Purkinje cell (primary cell): ENCODE results near the gene WNK3. TPM values are rescaled to one million over a fixed set of nuclear protein-coding genes. Genes with fewer than 3 reads are reported as not detected.

Experiments
- polyA plus RNA-seq: library from polyadenylated mRNA; unstranded; fragments of >200 nt; fragmentation: Nextera tagmentation; gene quantifications from 2 replicates; pipeline ENCODE4 v1.2.1, GENCODE V29; 2014

WNK3 gene
- polyA plus RNA-seq: 8.3 and 11.7 TPM in 2 replicates

GRCh38 chrX:54357414-54358377, at the start of gene WNK3:
Gene WNK3 (minus strand): TSS chrX:54358046.

DNA sequence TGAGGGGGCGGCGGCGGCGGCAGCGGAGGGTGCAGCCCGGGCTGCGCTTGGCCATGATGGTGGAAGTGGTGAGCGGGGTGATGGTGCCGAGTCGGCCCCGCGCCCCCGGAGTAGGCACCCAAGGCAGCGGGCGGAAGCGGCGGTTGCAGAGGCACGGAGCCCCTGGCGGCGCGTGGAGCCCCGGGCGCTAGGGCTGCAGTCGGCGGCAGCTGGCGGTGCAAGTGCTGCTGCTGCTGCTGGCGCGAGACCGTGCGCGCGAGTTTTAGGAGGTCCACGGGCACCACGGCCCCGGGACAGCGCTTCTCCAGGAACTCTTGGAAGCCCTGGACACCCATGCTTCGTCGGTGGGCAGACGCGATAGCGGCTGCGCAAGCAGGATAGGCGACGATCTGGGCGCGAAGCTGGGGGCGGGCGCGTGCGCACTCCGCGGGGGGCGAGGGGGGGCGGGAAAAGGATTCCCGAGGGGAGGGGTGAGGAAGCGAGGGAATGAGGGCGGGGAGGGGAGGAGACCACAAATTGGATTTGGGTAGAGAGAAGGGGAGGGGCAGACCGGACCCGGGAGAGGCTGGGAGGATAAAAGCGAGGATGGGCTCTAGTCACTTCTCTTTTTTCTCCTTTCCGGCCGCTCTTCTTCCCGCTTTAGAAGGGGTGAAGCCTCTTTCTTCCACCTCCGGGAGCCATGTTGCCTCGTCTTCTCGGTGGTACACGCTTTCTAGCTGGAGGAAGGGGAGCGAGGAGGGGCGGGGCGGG, 174.8 kb downstream of the WNK3 start, which contains the start of gene FAM120C:
Gene FAM120C (minus strand): TSS at position 391 of the 750 bp plus-strand sequence. CDS start 56 bp downstream, at position 335.

Other genes with a start within 250 kb of the WNK3 start
- 6.6 and 10.7 TPM in 2 replicates for gene FAM120C, start 174.8 kb downstream of the WNK3 start, polyA plus RNA-seq
- gene TSR2, start 82.4 kb upstream of the WNK3 start, polyA plus RNA-seq: 20.1 and 32.3 TPM in 2 replicates
- gene FGD1, start 138.2 kb upstream of the WNK3 start, polyA plus RNA-seq: 0.59 and 1.1 TPM in 2 replicates
- 0.31 and 0.70 TPM in 2 replicates for gene GNL3L, start 172.2 kb upstream of the WNK3 start, polyA plus RNA-seq